GM21717 (cell line): ENCODE results near the gene GGPS1.
"Not testable (repeated sequence)": the region's sequence is repeated elsewhere in the genome, so short reads cannot be mapped to it uniquely, and the experiment has no call there.

Experiments
- ATAC-seq: cut with Tn5 transposase; IDR thresholded peaks from one replicate; pipeline ENCODE4 v1.9.1; 2021; ENCODE audit warnings: mild to moderate bottlenecking, moderate library complexity; ENCODE audit not compliant: unreplicated experiment

Gene GGPS1

GRCh38 chr1:235304549-235305451, 23.6 kb upstream of the GGPS1 start:
- no peak for ATAC-seq

- ATAC-seq, result no peak
These were observed 20.9 kb upstream of the GGPS1 start for GRCh38 chr1:235307158-235308124.

GRCh38 chr1:235309206-235309605, 19.2 kb upstream of the GGPS1 start:
- not testable (repeated sequence) for ATAC-seq

- no peak for ATAC-seq
These were observed 15.1 kb upstream of the GGPS1 start for GRCh38 chr1:235313262-235313661.

- no peak for ATAC-seq
These were observed 14.3 kb upstream of the GGPS1 start for GRCh38 chr1:235313931-235314678.

- no peak for ATAC-seq
These were observed 13.2 kb upstream of the GGPS1 start for GRCh38 chr1:235315173-235315572.

GRCh38 chr1:235315735-235316134, 12.6 kb upstream of the GGPS1 start:
- no peak for ATAC-seq

GRCh38 chr1:235317168-235317567, 11.2 kb upstream of the GGPS1 start:
- no peak for ATAC-seq

- no peak for ATAC-seq
These were observed 9.1 kb upstream of the GGPS1 start for GRCh38 chr1:235319255-235319654.

- ATAC-seq, result no peak
These were observed 7.7 kb upstream of the GGPS1 start for GRCh38 chr1:235320521-235321179.

- no peak for ATAC-seq
These were observed 4.1 kb upstream of the GGPS1 start for GRCh38 chr1:235324296-235324695.

- no peak for ATAC-seq
These were observed 3.2 kb upstream of the GGPS1 start for GRCh38 chr1:235325139-235325538.

- no peak for ATAC-seq
These were observed 2.5 kb upstream of the GGPS1 start for GRCh38 chr1:235325854-235326253.

GRCh38 chr1:235326719-235327558, 1.4 kb upstream of the GGPS1 start:
- ATAC-seq, result no peak

GRCh38 chr1:235327559-235328270, 655 bp upstream of the GGPS1 start, which contains the start of gene ARID4B:
Gene ARID4B, minus strand, starts transcription at chr1:235328179. Its CDS starts 1,260 bp downstream, at chr1:235326919.
- ATAC-seq, result peak; percentile 12

GRCh38 chr1:235329139-235329902, 951 bp downstream of the GGPS1 start:
- peak; percentile 25 for ATAC-seq

GRCh38 chr1:235330918-235331285, 2.5 kb downstream of the GGPS1 start:
- no peak for ATAC-seq

GRCh38 chr1:235331401-235331800, 3.0 kb downstream of the GGPS1 start:
- ATAC-seq, result no peak
